Neural progenitor cell (in vitro differentiated cells): ENCODE data around the gene NPHP3. TPM values are rescaled to one million over a fixed set of nuclear protein-coding genes. Genes with fewer than 3 reads are reported as not detected.

Experiments used
- DNase-seq: peaks from one replicate; pipeline ENCODE4 v3.0.0-alpha.2; 2016; ENCODE audit warnings: low spot score
- H2AFZ ChIP-seq: fragments of 200-600 bp; sonication (generic); replicated peaks from 2 replicates; pipeline ENCODE4 v1.6.1; 2016; ENCODE audit warnings: antibody characterized with exemption
- H3F3A ChIP-seq: fragments of 200-600 bp; sonication (generic); 2 replicates; pipeline ENCODE4 v1.6.1; 2016; ENCODE audit warnings: antibody characterized with exemption, low read depth
- H3K27ac ChIP-seq: fragments of 200-600 bp; sonication (generic); 2 replicates; pipeline ENCODE4 v1.5.1; 2016; ENCODE audit warnings: mild to moderate bottlenecking
- H3K27me3 ChIP-seq: fragments of 200-600 bp; sonication (generic); 2 replicates; pipeline ENCODE4 v1.6.1; 2016; ENCODE audit warnings: mild to moderate bottlenecking, moderate library complexity
- H3K36me3 ChIP-seq: fragments of 200-600 bp; sonication (generic); 2 replicates; pipeline ENCODE4 v1.5.1; 2016
- H3K4me1 ChIP-seq: fragments of 200-600 bp; sonication (generic); 2 replicates; pipeline ENCODE4 v1.6.1; 2016; ENCODE audit warnings: mixed run types
- H3K4me2 ChIP-seq: fragments of 200-600 bp; sonication (generic); 2 replicates; pipeline ENCODE4 v1.6.1; 2016
- H3K4me3 ChIP-seq: fragments of 200-600 bp; sonication (generic); 2 replicates; pipeline ENCODE4 v1.5.1; 2016
- H3K79me2 ChIP-seq: fragments of 200-600 bp; sonication (generic); 2 replicates; pipeline ENCODE4 v1.6.1; 2016; ENCODE audit warnings: low read depth
- H3K9ac ChIP-seq: fragments of 200-600 bp; sonication (generic); 2 replicates; pipeline ENCODE4 v1.6.1; 2016
- H3K9me3 ChIP-seq: fragments of 200-600 bp; sonication (generic); 2 replicates; pipeline ENCODE4 v1.5.1; 2016; ENCODE audit warnings: low read depth
- H4K20me1 ChIP-seq: fragments of 200-600 bp; sonication (generic); 2 replicates; pipeline ENCODE4 v1.6.1; 2016; ENCODE audit warnings: low read depth
- H3K27ac Mint-ChIP-seq: 3 replicates; pipeline ENCODE4 v1.8.0; 2021; ENCODE audit warnings: mixed read lengths
- H3K27me3 Mint-ChIP-seq: 2 replicates; pipeline ENCODE4 v1.8.0; 2022; ENCODE audit warnings: low read depth, mild to moderate bottlenecking, inconsistent platforms, moderate library complexity, mixed read lengths; ENCODE audit not compliant: insufficient read depth
- H3K36me3 Mint-ChIP-seq: 3 replicates; pipeline ENCODE4 v1.8.0; 2021; ENCODE audit warnings: mixed read lengths
- H3K4me1 Mint-ChIP-seq: 3 replicates; pipeline ENCODE4 v1.8.0; 2021; ENCODE audit warnings: mixed read lengths
- H3K4me3 Mint-ChIP-seq: 3 replicates; pipeline ENCODE4 v1.8.0; 2021; ENCODE audit warnings: mild to moderate bottlenecking, moderate library complexity, mixed read lengths
- H3K9me3 Mint-ChIP-seq: 3 replicates; pipeline ENCODE4 v1.8.0; 2020; ENCODE audit warnings: mixed read lengths
- CTCF ChIP-seq: fragments of 200-600 bp; sonication (generic); IDR thresholded peaks from 2 replicates; pipeline ENCODE4 v1.5.1; 2017; ENCODE audit warnings: antibody characterized with exemption, mild to moderate bottlenecking
- EZH2 ChIP-seq: fragments of 200-600 bp; sonication (generic); IDR thresholded peaks from 2 replicates; pipeline ENCODE4 v1.6.1; 2017; ENCODE audit warnings: antibody characterized with exemption, mild to moderate bottlenecking, moderate library complexity
- EZH2phosphoT487 ChIP-seq: fragments of 200-600 bp; sonication (generic); IDR thresholded peaks from 2 replicates; pipeline ENCODE4 v1.6.1; 2017; ENCODE audit warnings: antibody characterized with exemption
- total RNA-seq: library from RNA; depleted of rRNA; stranded (reverse); fragments of >200 nt; gene quantifications from 2 replicates; pipeline ENCODE4 v1.2.3, GENCODE V29; 2015; ENCODE audit warnings: low replicate concordance

The NPHP3 gene
- total RNA-seq, 1 donor from 2014 or later, result 73.1 TPM

GRCh38 chr3:132675408-132675807, 46.8 kb downstream of the NPHP3 start:
- H3K4me3 ChIP-seq, result no peak overlapping the region
- no peaks in the 10 kb centered on the region for H4K20me1 ChIP-seq
- H3K36me3 Mint-ChIP-seq, result peaks cover 14% of the 10 kb centered on the region
- no peak overlapping the region for H3K27ac ChIP-seq
- H3K36me3 ChIP-seq, result peaks cover 34% of the 10 kb centered on the region
- no peaks in the 10 kb centered on the region for H3K4me1 ChIP-seq
- H3K27me3 ChIP-seq, result no peaks in the 10 kb centered on the region
- peaks cover 9% of the 10 kb centered on the region for H3F3A ChIP-seq
- no peak overlapping the region for H3K9ac ChIP-seq
- no peaks in the 10 kb centered on the region for H3K79me2 ChIP-seq
- no peaks in the 10 kb centered on the region for H3K9me3 Mint-ChIP-seq
- H3K27me3 Mint-ChIP-seq, result no peaks in the 10 kb centered on the region
- no peaks in the 10 kb centered on the region for H3K9me3 ChIP-seq
- no peak overlapping the region for H3K4me3 Mint-ChIP-seq
- H3K4me1 Mint-ChIP-seq, result no peaks in the 10 kb centered on the region
- TF ChIP-seq CTCF, result no peak
- TF ChIP-seq EZH2phosphoT487, result no peak
- no peak for TF ChIP-seq EZH2
- DNase-seq, result no peak
- H3K4me2 ChIP-seq, result no peak overlapping the region
- H3K27ac Mint-ChIP-seq, result no peak overlapping the region
- H2AFZ ChIP-seq, result no peak overlapping the region

DNA sequence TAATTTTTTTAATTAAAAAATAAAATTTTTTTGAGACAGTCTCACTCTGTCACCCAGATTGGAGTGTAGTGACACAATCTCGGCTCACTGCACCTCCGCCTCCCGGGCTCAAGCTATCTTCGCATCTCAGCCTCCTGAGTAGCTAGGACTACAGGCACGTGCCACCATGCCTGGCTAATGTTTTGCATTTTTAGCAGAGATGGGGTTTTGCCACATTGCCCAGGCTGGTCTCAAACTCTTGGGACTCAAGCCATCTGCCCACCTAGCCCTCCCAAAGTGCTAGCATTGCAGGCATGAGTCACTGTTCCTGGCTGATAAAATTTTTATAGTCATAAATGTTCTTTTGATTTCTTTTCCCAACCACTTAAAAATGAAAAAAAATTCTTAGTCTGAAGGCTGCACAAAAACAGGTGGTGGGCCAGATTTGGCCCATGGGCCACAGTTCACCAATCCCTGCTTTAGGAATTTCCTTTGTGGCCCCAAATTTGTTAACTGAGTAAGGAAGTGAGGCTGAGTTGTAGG, 52.9 kb downstream of the NPHP3 start:
- Histone ChIP-seq H3K79me2 (peaks cover 10% of the 10 kb centered on the region), H3K9me3 (no peaks in the 10 kb centered on the region), H3K36me3 (peaks cover 24% of the 10 kb centered on the region), H3K27me3 (no peaks in the 10 kb centered on the region), H3K9ac (no peak overlapping the region), H3K4me2 (no peak overlapping the region), H3K27ac (no peak overlapping the region), H3K4me1 (no peaks in the 10 kb centered on the region), H4K20me1 (peaks cover 8% of the 10 kb centered on the region), H3K4me3 (no peak overlapping the region), H2AFZ (no peak overlapping the region), H3F3A (peaks cover 4% of the 10 kb centered on the region)
- Mint-ChIP-seq H3K4me1 (no peaks in the 10 kb centered on the region), H3K36me3 (peaks cover 8% of the 10 kb centered on the region), H3K27me3 (no peaks in the 10 kb centered on the region), H3K27ac (no peak overlapping the region), H3K9me3 (no peaks in the 10 kb centered on the region), H3K4me3 (no peak overlapping the region)
- no peak for DNase-seq
- no peak for TF ChIP-seq CTCF
- TF ChIP-seq EZH2, result no peak
- no peak for TF ChIP-seq EZH2phosphoT487

- no peak overlapping the region for H2AFZ ChIP-seq
- TF ChIP-seq EZH2phosphoT487, result no peak
- TF ChIP-seq EZH2, result no peak
- no peak for TF ChIP-seq CTCF
- no peak overlapping the region for H3K4me3 Mint-ChIP-seq
These were observed 56.9 kb downstream of the NPHP3 start for GRCh38 chr3:132665230-132665745.

More at GRCh38 chr3:132665230-132665745, 56.9 kb downstream of the NPHP3 start:
- H3K36me3 ChIP-seq, result peaks cover 3% of the 10 kb centered on the region
- no peak overlapping the region for H3K9ac ChIP-seq
- H3K27me3 ChIP-seq, result no peaks in the 10 kb centered on the region
- H4K20me1 ChIP-seq, result peaks cover 25% of the 10 kb centered on the region
- Mint-ChIP-seq H3K4me1 (peaks cover 10% of the 10 kb centered on the region), H3K9me3 (no peaks in the 10 kb centered on the region), H3K36me3 (peaks cover 9% of the 10 kb centered on the region), H3K27me3 (no peaks in the 10 kb centered on the region), H3K27ac (no peak overlapping the region)
- H3F3A ChIP-seq, result peaks cover 4% of the 10 kb centered on the region
- peaks cover 50% of the 10 kb centered on the region for H3K79me2 ChIP-seq
- peaks cover 12% of the 10 kb centered on the region for H3K4me1 ChIP-seq
- DNase-seq, result no peak
- H3K9me3 ChIP-seq, result no peaks in the 10 kb centered on the region
- no peak overlapping the region for H3K27ac ChIP-seq
- no peak overlapping the region for H3K4me2 ChIP-seq
- H3K4me3 ChIP-seq, result no peak overlapping the region
